ENCODE data around the gene E2F2.
A peak's percentile ranks its signal among the peaks of the same experiment; 100 is the strongest.

Gene E2F2

DNA sequence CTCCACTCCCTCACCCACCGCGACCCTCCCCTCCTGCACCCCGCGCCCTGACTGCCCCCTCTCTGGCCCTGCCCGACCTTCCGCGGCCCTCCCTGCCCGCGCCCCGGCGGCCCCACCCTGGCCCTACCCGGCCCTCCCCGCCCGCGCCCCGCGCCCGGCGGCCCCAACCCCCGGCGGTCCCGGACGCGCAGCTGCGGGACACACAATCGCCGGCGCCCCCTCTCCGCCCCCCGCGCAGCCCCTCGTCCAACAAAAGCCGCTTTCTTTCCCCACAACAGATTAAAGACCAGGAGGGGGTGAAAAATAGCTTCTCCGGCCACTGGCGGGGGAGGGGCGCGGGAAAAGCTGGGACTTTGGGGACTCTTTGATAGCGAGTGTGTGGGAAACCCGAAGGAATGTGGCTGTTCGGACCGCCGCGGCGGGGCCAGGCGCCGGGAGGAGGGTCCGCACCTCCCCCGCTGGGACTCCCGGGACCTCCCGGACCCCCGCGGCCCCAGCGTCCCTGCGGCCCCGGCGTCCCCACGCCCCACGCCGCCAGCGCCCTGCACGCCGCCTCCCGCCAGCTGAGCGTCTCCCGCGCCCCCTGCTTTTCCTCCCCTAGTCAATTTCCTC is 37.1 kb upstream of the E2F2 start:
- DNase-seq (ENCODE audit: low read depth), result no peak
- H3K4me3 ChIP-seq (ENCODE audit: low read length), result peak overlapping the region; percentile 57
- TF ChIP-seq, protein P1, sequence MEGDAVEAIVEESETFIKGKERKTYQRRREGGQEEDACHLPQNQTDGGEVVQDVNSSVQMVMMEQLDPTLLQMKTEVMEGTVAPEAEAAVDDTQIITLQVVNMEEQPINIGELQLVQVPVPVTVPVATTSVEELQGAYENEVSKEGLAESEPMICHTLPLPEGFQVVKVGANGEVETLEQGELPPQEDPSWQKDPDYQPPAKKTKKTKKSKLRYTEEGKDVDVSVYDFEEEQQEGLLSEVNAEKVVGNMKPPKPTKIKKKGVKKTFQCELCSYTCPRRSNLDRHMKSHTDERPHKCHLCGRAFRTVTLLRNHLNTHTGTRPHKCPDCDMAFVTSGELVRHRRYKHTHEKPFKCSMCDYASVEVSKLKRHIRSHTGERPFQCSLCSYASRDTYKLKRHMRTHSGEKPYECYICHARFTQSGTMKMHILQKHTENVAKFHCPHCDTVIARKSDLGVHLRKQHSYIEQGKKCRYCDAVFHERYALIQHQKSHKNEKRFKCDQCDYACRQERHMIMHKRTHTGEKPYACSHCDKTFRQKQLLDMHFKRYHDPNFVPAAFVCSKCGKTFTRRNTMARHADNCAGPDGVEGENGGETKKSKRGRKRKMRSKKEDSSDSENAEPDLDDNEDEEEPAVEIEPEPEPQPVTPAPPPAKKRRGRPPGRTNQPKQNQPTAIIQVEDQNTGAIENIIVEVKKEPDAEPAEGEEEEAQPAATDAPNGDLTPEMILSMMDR (conservative IDR thresholded peaks at IDR 0.05; ENCODE audit: low read length), result no peak

DNA sequence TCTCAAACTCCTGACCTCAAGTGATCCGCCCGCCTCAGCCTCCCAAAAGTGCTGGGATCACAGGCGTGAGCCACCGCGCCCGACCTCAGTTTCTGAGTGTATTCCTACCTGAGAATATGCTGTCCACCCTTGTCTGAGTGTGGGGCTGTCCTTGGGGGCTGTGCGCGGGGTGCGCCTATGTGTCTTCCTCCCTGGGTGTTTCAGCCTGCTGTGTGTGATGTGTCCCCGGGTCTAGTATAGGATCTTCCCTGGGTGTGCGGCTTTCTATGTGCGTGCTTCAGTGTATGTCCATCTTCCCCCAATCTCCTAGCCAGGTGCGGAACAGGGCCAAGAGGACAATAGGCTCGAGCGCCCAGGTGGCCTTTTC is 36.6 kb upstream of the E2F2 start:
- DNase-seq (ENCODE audit: low read depth), result no peak
- TF ChIP-seq, protein P1 (conservative IDR thresholded peaks at IDR 0.05; ENCODE audit: low read length), result no peak

DNA sequence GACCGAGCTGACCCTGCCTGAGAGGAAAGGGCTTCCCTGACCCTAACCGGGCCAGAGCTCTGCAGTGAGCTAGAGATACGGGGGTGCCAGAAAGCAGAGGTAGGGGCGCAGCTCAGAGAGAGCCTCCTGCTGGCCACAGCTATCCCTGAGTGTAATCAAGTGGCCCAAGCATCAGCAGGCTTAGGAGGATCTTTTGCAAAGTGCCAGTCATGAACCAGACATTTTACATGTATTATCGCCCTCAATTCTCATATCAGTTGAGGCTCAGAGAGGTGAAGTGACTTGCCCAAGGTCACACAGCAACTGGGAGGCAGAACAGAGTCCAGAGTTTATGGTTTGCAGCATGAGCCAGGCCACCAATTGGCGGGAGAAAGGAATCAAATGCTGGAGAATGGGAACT is 35.3 kb upstream of the E2F2 start:
- TF ChIP-seq, protein P1 (conservative IDR thresholded peaks at IDR 0.05; ENCODE audit: low read length), result peak; percentile 17
- no peak overlapping the region for H3K4me3 ChIP-seq (ENCODE audit: low read length)
- no peak for DNase-seq (ENCODE audit: low read depth)

More for the DNA sequence above, 36.6 kb upstream of the E2F2 start:
- H3K4me3 ChIP-seq (ENCODE audit: low read length), result peak overlapping the region; percentile 57

DNA sequence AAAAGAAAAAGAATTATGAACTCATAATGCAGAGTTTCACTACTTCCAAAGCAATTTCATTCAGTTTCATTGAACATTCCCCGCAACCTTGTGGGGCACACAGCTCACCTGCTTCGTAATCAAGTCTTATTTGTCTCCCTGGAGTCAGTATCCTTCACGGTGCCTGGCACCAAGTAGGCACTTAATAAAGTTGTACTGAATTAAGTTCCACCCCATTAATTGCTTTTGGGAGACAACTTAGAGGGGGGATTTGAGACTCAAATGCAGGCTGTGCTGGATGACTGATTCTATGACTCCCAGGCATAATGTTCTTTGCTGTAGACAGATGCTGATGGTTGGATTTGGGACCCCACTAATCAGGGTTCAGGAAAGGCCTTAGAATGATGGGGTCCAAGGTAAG is 34.7 kb upstream of the E2F2 start:
- TF ChIP-seq, protein P1 (conservative IDR thresholded peaks at IDR 0.05; ENCODE audit: low read length), result no peak
- no peak for DNase-seq (ENCODE audit: low read depth)

DNA sequence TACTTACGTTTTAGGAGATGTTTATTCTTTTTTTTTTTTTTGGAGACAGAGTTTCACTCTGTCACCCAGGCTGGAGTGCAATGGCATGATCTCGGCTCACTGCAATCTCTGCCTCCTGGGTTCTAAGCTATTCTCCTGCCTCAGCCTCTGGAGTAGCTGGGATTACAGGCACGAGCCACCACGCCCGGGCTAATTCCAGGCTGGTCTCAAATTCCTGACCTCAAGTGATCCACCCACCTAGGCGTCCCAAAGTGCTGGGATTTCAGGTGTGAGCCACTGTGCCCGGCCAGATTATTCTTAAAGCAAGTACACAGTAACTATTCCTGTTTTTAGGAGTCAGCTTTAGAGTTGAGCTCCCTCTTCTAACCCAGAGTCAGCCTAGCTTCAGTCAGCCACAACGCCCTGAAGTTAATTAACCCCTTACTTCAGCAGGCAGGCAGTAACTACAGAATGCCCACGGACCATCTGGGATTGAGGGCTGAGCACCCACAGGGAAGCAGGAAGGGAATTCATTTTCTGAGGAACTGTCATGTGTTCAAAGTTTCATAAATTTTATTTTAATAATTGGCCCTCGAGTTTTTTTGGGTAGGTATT is 33.6 kb upstream of the E2F2 start:
- TF ChIP-seq, protein P1 (conservative IDR thresholded peaks at IDR 0.05; ENCODE audit: low read length), result no peak
- DNase-seq (ENCODE audit: low read depth), result no peak
- H3K4me3 ChIP-seq (ENCODE audit: low read length), result no peak overlapping the region

More for the DNA sequence above, 34.7 kb upstream of the E2F2 start:
- no peak overlapping the region for H3K4me3 ChIP-seq (ENCODE audit: low read length)

DNA sequence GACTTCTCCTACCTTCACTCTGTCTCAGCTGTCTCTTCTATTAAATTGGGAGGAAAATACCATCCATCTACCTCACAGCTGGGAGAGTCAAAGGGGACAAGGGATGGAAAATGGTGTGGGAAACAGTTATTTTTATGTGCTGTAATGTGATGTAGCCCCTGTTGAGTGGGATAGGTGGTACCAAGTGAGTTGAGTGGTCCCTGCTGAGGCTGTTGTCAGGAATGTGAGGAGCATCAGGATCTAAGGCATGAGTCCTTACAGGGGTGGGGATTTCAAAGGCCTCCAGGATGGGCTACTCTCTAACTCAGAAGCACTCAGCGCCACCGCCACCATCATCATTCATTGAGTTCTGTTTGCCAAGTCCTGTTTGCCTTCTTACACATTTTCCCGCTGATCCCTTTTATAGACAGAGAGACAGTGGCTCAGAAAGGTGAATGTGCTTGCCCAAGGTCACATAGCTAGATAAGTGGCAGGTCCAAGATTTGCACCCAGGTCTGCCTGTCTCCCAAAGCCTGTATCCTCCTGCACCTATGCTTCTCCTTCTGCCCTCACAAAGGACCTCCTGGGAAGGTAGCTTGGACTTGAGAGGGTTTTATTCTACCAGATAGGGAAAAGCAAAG is 32.8 kb upstream of the E2F2 start:
- H3K4me3 ChIP-seq (ENCODE audit: low read length), result no peak overlapping the region
- TF ChIP-seq, protein P1 (conservative IDR thresholded peaks at IDR 0.05; ENCODE audit: low read length), result no peak
- DNase-seq (ENCODE audit: low read depth), result no peak

DNA sequence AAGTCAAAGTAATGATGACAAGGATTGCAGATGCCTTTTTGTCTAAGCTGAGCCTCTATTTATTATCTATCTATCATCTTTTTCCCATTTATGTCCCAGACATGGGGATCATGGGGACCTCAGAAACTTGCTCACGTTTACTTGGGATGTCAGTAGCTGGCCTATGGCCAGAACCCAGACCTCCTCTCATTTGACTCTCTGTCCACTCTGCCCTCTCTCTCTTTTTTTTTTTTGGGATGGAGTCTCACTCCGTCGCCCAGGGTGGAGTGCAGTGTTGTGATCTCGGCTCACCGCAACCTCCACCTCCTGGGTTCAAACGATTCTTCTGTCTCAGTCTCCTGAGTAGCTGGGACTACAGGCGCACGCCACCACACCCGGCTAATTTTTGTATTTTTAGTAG is 32.0 kb upstream of the E2F2 start:
- H3K4me3 ChIP-seq (ENCODE audit: low read length), result no peak overlapping the region
- DNase-seq (ENCODE audit: low read depth), result no peak
- TF ChIP-seq, protein P1 (conservative IDR thresholded peaks at IDR 0.05; ENCODE audit: low read length), result no peak
